PC-9 (cell line): ENCODE measurements around the gene GSK3B. TPM values are rescaled to one million over a fixed set of nuclear protein-coding genes. Genes with fewer than 3 reads are reported as not detected.

Experiments
- BruUV-seq: library from RNA; stranded (reverse); fragments of 400-500 nt; replicated peaks from 2 replicates; lab custom pipeline; 2021; lab: Mats Ljungman, UMichigan
- CTCF ChIA-PET: fragments of 300-600 bp; sonication (Branson Sonifier 250); formaldehyde crosslinking; loops from one replicate; lab custom pipeline; 2022; ENCODE audit warnings: antibody characterized with exemption; lab: Charles Lee
- POLR2A ChIA-PET: fragments of 300-600 bp; sonication (Branson Sonifier 250); formaldehyde crosslinking; loops from one replicate; lab custom pipeline; 2022; ENCODE audit warnings: antibody characterized with exemption; ENCODE audit not compliant: unreplicated experiment; lab: Charles Lee
- DNase-seq, 2 experiments: peaks; one replicate each; pipeline versions ENCODE4 v3.0.0 to v3.0.0-alpha.2; 2015 to 2022; ENCODE audit warnings: mixed read lengths in 1 of 2
- H2AFZ ChIP-seq: fragments of 200-600 bp; sonication (generic); 2 replicates; pipeline ENCODE4 v1.8.1; 2017; ENCODE audit warnings: antibody characterized with exemption
- H3F3A ChIP-seq: fragments of 200-600 bp; sonication (generic); 2 replicates; pipeline ENCODE4 v1.8.1; 2017; ENCODE audit warnings: antibody characterized with exemption, mild to moderate bottlenecking, low read depth; ENCODE audit not compliant: insufficient read depth
- H3K27ac ChIP-seq: fragments of 200-600 bp; sonication (generic); 2 replicates; pipeline ENCODE4 v1.6.1; 2016; ENCODE audit warnings: mixed run types
- H3K27me3 ChIP-seq: fragments of 200-600 bp; sonication (generic); 2 replicates; pipeline ENCODE4 v1.6.1; 2016; ENCODE audit warnings: low read depth, mixed run types; ENCODE audit not compliant: insufficient read depth
- H3K36me3 ChIP-seq: fragments of 200-600 bp; sonication (generic); 2 replicates; pipeline ENCODE4 v1.6.1; 2016; ENCODE audit warnings: low read depth, mixed run types
- H3K4me1 ChIP-seq: fragments of 200-600 bp; sonication (generic); replicated peaks from 2 replicates; pipeline ENCODE4 v1.6.1; 2016; ENCODE audit warnings: mixed run types; ENCODE audit not compliant: insufficient read depth
- H3K4me2 ChIP-seq: fragments of 200-600 bp; sonication (generic); 2 replicates; pipeline ENCODE4 v1.6.1; 2017; ENCODE audit warnings: mixed run types
- H3K4me3 ChIP-seq: fragments of 200-600 bp; sonication (generic); 2 replicates; pipeline ENCODE4 v1.6.1; 2016; ENCODE audit warnings: mixed run types
- H3K79me2 ChIP-seq: fragments of 200-600 bp; sonication (generic); 2 replicates; pipeline ENCODE4 v1.6.1; 2017; ENCODE audit warnings: low read depth, mixed run types
- H3K9me2 ChIP-seq: fragments of 200-600 bp; sonication (generic); 2 replicates; pipeline ENCODE4 v1.8.1; 2017; ENCODE audit warnings: mild to moderate bottlenecking; ENCODE audit not compliant: insufficient read depth
- H3K9me3 ChIP-seq: fragments of 200-600 bp; sonication (generic); 2 replicates; pipeline ENCODE4 v1.8.1; 2016; ENCODE audit warnings: low read depth; ENCODE audit not compliant: insufficient read depth
- H4K20me1 ChIP-seq: fragments of 200-600 bp; sonication (generic); 2 replicates; pipeline ENCODE4 v1.8.1; 2017; ENCODE audit not compliant: insufficient read depth
- CTCF ChIP-seq: fragments of 200-600 bp; sonication (generic); conservative IDR thresholded peaks from 2 replicates; pipeline ENCODE4 v1.6.1; 2017; ENCODE audit warnings: mixed run types, antibody characterized with exemption, mild to moderate bottlenecking, moderate library complexity
- EZH2 ChIP-seq: fragments of 200-600 bp; sonication (generic); IDR thresholded peaks from 2 replicates; pipeline ENCODE4 v1.8.0; 2017; ENCODE audit warnings: antibody characterized with exemption, low read depth
- intact Hi-C: fragments of 100-400 bp; cut with micrococcal nuclease; formaldehyde crosslinking; loops from one replicate; pipeline ENCODE4 v1.10.0; 2022; ENCODE audit not compliant: unreplicated experiment
- total RNA-seq: library from RNA; stranded (reverse); gene quantifications from 2 replicates; pipeline ENCODE4 v1.2.3, GENCODE V29; 2021

GSK3B gene
- total RNA-seq, 1 experiment from 2014 or later: 62.0 TPM

- Histone ChIP-seq H3K9me2 (no peaks in the 10 kb centered on the region), H3K4me1 (no peaks in the 10 kb centered on the region)
- CTCF ChIA-PET: interaction anchor here (0.6 to 0.7 kb wide), 2 partner anchors 9 to 131 kb away, joined by 3 to 11 read pairs; no protein-coding TSS in a partner anchor
These were observed 21.3 kb downstream of the GSK3B start for GRCh38 chr3:120072867-120073525.

DNA sequence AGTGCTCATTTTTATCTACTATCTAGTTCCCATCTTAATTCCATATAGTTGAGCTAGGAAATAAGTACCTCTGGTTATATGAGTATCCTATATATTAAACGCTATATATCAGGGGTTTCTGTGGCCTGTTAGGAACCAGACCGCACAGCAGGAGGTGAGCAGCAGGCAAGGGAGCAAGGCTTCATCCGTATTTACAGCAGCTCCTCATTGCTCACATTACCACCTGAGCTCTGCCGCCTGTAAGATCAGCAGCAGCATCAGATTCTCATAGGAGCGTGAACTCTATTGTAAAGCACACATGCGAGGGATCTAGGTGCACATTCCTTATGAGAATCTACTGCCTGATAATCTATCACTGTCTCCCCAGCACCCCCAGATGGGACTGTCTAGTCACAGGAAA, 23.0 kb downstream of the GSK3B start:
- DNase-seq: no peak
- H4K20me1 ChIP-seq: peaks cover 70% of the 10 kb centered on the region

More at GRCh38 chr3:120072867-120073525, 21.3 kb downstream of the GSK3B start:
- POLR2A ChIA-PET: no interaction called here
- Histone ChIP-seq H3K36me3 (no peaks in the 10 kb centered on the region), H2AFZ (no peak overlapping the region), H4K20me1 (peaks cover 65% of the 10 kb centered on the region), H3K9me3 (no peaks in the 10 kb centered on the region), H3F3A (0 out of 2 replicates have a peak, but pooled peaks cover 8% of the 10 kb centered on the region), H3K4me3 (no peak overlapping the region), H3K4me2 (no peak overlapping the region), H3K27me3 (no peaks in the 10 kb centered on the region), H3K79me2 (peaks cover 97% of the 10 kb centered on the region), H3K27ac (0 out of 2 replicates have a peak overlapping the region, but pooled peaks have one; percentile 16)
- TF ChIP-seq EZH2 (no peak), CTCF (no peak)
- no TSS peak for BruUV-seq
- DNase-seq: no peak
- intact Hi-C loops: no loop called here

More for the DNA sequence above, 23.0 kb downstream of the GSK3B start:
- Histone ChIP-seq H3K4me2 (no peak overlapping the region), H3K4me3 (no peak overlapping the region), H3K27me3 (no peaks in the 10 kb centered on the region), H3K9me3 (peaks cover 4% of the 10 kb centered on the region; the same call in 1 of the 2 replicates), H3K9me2 (no peaks in the 10 kb centered on the region), H3K79me2 (peaks cover 98% of the 10 kb centered on the region), H3K4me1 (no peaks in the 10 kb centered on the region), H3K36me3 (no peaks in the 10 kb centered on the region; the same call in 1 of the 2 replicates), H2AFZ (no peak overlapping the region), H3F3A (0 out of 2 replicates have a peak, but pooled peaks cover 16% of the 10 kb centered on the region), H3K27ac (no peak overlapping the region)
- TF ChIP-seq CTCF (no peak), EZH2 (no peak)
- intact Hi-C loops: no loop called here
- CTCF ChIA-PET: no interaction called here
- POLR2A ChIA-PET: interaction anchor here (0.6 kb wide), 1 partner anchor 24 kb away, joined by 3 read pairs; no protein-coding TSS in a partner anchor
- BruUV-seq: no TSS peak
